Endothelial cell of umbilical vein (primary cell): ENCODE results near the gene NFATC2. TPM values are rescaled to one million over a fixed set of nuclear protein-coding genes. Genes with fewer than 3 reads are reported as not detected.

Source experiments
- BruUV-seq: library from RNA; stranded (reverse); fragments of 400-500 nt; replicated peaks from 2 replicates; lab custom pipeline; 2021; lab: Mats Ljungman, UMichigan
- CTCF ChIA-PET: fragments of 300-600, 350-600 bp; sonication (Branson Sonifier 250); formaldehyde crosslinking; loops from one replicate; lab custom pipeline; 2021; ENCODE audit warnings: antibody characterized with exemption, inconsistent platforms; lab: Charles Lee
- POLR2A ChIA-PET: fragments of 300-600, 350-600 bp; sonication (Branson Sonifier 250); formaldehyde crosslinking; loops from one replicate; lab custom pipeline; 2021; ENCODE audit warnings: antibody characterized with exemption, inconsistent platforms; lab: Charles Lee
- DNase-seq: peaks from one replicate; pipeline ENCODE4 v3.0.0-alpha.2; 2011; ENCODE audit warnings: low read depth, low spot score
- FAIRE-seq: peaks from 2 replicates; lab custom pipeline; 2011; peaks lifted over from hg19 to GRCh38; lab: Jason Lieb, UNC
- H2AFZ ChIP-seq: 2 replicates; pipeline ENCODE4 v1.6.0; 2012; ENCODE audit warnings: low read depth, low read length, control low read depth, inconsistent platforms
- H3K27ac ChIP-seq: 2 replicates; pipeline ENCODE4 v1.5.1; 2011; ENCODE audit warnings: low read depth, mild to moderate bottlenecking, control low read depth, low read length, moderate library complexity; ENCODE audit not compliant: insufficient read depth
- H3K27me3 ChIP-seq, 2 experiments: 2 replicates each; pipeline versions ENCODE4 v1.6.0 to v1.6.1; 2011; ENCODE audit warnings: low read length in 2 of 2, mixed read lengths in 1 of 2; ENCODE audit not compliant: control insufficient read depth in 2 of 2, insufficient read depth in 2 of 2
- H3K36me3 ChIP-seq, 2 experiments: 2 replicates in 1 of 2; 3 replicates in 1 of 2; pipeline ENCODE4 v1.5.1; 2011; ENCODE audit warnings: low read length in 2 of 2, mild to moderate bottlenecking in 1 of 2, moderate library complexity in 1 of 2; ENCODE audit not compliant: control insufficient read depth in 2 of 2, insufficient read depth in 2 of 2; ENCODE audit errors: extremely low read depth in 1 of 2
- H3K4me1 ChIP-seq: 3 replicates; pipeline ENCODE4 v1.5.1; 2011; ENCODE audit warnings: mild to moderate bottlenecking, low read length; ENCODE audit not compliant: control insufficient read depth, insufficient read depth; ENCODE audit errors: extremely low read depth
- H3K4me2 ChIP-seq: 2 replicates; pipeline ENCODE4 v1.6.1; 2011; ENCODE audit warnings: low read length, control low read depth, mixed read lengths; ENCODE audit not compliant: insufficient read depth
- H3K4me3 ChIP-seq, 3 experiments: fragments of 200-600 bp in 1 of 3; sonication (generic), shearing (Covaris generic) in 1 of 3; replicated peaks in 1 of 3; 2 replicates each; pipeline ENCODE4 v1.5.1; 2011 to 2016; ENCODE audit warnings: control low read depth in 3 of 3, low read length in 3 of 3, mild to moderate bottlenecking in 2 of 3, inconsistent platforms in 1 of 3, low read depth in 1 of 3, moderate library complexity in 1 of 3; ENCODE audit not compliant: insufficient read depth in 1 of 3
- H3K79me2 ChIP-seq: 2 replicates; pipeline ENCODE4 v1.6.0; 2012; ENCODE audit warnings: low read length, inconsistent platforms; ENCODE audit not compliant: control insufficient read depth, insufficient read depth
- H3K9ac ChIP-seq: replicated peaks from 2 replicates; pipeline ENCODE3; 2011; ENCODE audit warnings: low read length, control low read depth; ENCODE audit not compliant: insufficient read depth; ENCODE audit errors: extremely low read depth
- H3K9me1 ChIP-seq: replicated peaks from 3 replicates; pipeline ENCODE4 v1.6.0; 2011; ENCODE audit warnings: mild to moderate bottlenecking, low read length; ENCODE audit not compliant: control insufficient read depth, insufficient read depth; ENCODE audit errors: extremely low read depth
- H3K9me3 ChIP-seq: replicated peaks from 2 replicates; pipeline ENCODE4 v1.5.1; 2012; ENCODE audit warnings: low read length, inconsistent platforms; ENCODE audit not compliant: control insufficient read depth, insufficient read depth
- H4K20me1 ChIP-seq: replicated peaks from 2 replicates; pipeline ENCODE3; 2011; ENCODE audit warnings: mild to moderate bottlenecking, low read length; ENCODE audit not compliant: control insufficient read depth, insufficient read depth; ENCODE audit errors: extremely low read depth
- FOS ChIP-seq: IDR thresholded peaks from 2 replicates; pipeline ENCODE4 v1.6.1; 2011; ENCODE audit warnings: mild to moderate bottlenecking, low read length, moderate library complexity, borderline replicate concordance; ENCODE audit not compliant: insufficient read depth
- GATA2 ChIP-seq: IDR thresholded peaks from 2 replicates; pipeline ENCODE4 v1.7.0; 2011; ENCODE audit warnings: low read depth, mild to moderate bottlenecking, moderate library complexity, mixed read lengths, low read length; ENCODE audit not compliant: insufficient read length, insufficient read depth
- JUN ChIP-seq: IDR thresholded peaks from 2 replicates; pipeline ENCODE4 v1.6.1; 2011; ENCODE audit warnings: borderline replicate concordance, low read depth; ENCODE audit not compliant: insufficient read length, insufficient read depth
- MYC ChIP-seq: IDR thresholded peaks from one replicate; pipeline ENCODE4 v1.6.1; 2011; ENCODE audit warnings: mild to moderate bottlenecking, low read depth, low read length
- POLR2A ChIP-seq: IDR thresholded peaks from 2 replicates; pipeline ENCODE4 v1.6.1; 2012; ENCODE audit warnings: low read depth, mild to moderate bottlenecking, control low read depth, low read length
- POLR2AphosphoS5 ChIP-seq: IDR thresholded peaks from 2 replicates; pipeline ENCODE4 v1.6.1; 2012; ENCODE audit warnings: low read depth, mild to moderate bottlenecking, control low read depth, low read length, moderate library complexity; ENCODE audit not compliant: insufficient read depth
- dilution Hi-C: fragments of 300-500 bp; cut with MboI; formaldehyde crosslinking; loops from one replicate; pipeline ENCODE4 v1.15.0; 2019; ENCODE audit warnings: low sequenced_read_pairs; ENCODE audit not compliant: extremely low pct_ligation_motif_present
- intact Hi-C: fragments of 100-400 bp; cut with micrococcal nuclease; formaldehyde crosslinking; loops from one replicate; pipeline ENCODE4 v1.10.0; 2022
- polyA plus RNA-seq, 4 experiments: library from polyadenylated mRNA; depleted of rRNA in 3 of 4; stranded (reverse) in 3 of 4; unstranded in 1 of 4; fragments of >200 nt; gene quantifications; 2 replicates each; pipeline versions ENCODE4 v1.2.1 to v1.2.3, GENCODE V29; 2011 to 2012; ENCODE audit warnings: missing spikeins in 1 of 4
- total RNA-seq: library from RNA; stranded (reverse); gene quantifications from 2 replicates; pipeline ENCODE4 v1.2.3, GENCODE V29; 2021
- TF ChIP-seq, protein P1 (sequence below): IDR thresholded peaks from 2 replicates; pipeline ENCODE4 v1.6.1; 2011; ENCODE audit not compliant: insufficient read depth, insufficient read length
- TF ChIP-seq, protein P2 (sequence below), 2 donors: IDR thresholded peaks; 1 replicate in 1 of 2; 2 replicates in 1 of 2; pipeline ENCODE4 v1.5.1; 2011; ENCODE audit warnings: low read length in 2 of 2, mild to moderate bottlenecking in 2 of 2, moderate library complexity in 2 of 2, control low read depth in 1 of 2, inconsistent platforms in 1 of 2, low read depth in 1 of 2; ENCODE audit not compliant: insufficient read depth in 1 of 2; ENCODE audit errors: extremely low read depth in 1 of 2

NFATC2 gene
- total and polyA plus RNA-seq, 2 donors (not counting 3 experiments of a cell fraction or from before 2014, with no cell fraction given), result 3.1 to 13.0 TPM

- no TSS peak for BruUV-seq
- POLR2A ChIA-PET, result no interaction called here
- Histone ChIP-seq H3K9me1 (no peaks in the 10 kb centered on the region), H3K9ac (no peak overlapping the region), H3K4me2 (no peak overlapping the region), H3K4me3 (no peak overlapping the region), H3K79me2 (no peaks in the 10 kb centered on the region), H3K27ac (no peak overlapping the region), H4K20me1 (no peaks in the 10 kb centered on the region), H3K36me3 (no peaks in the 10 kb centered on the region), H2AFZ (no peak overlapping the region), H3K27me3 (no peaks in the 10 kb centered on the region), H3K4me1 (peaks cover 16% of the 10 kb centered on the region), H3K9me3 (no peaks in the 10 kb centered on the region)
- dilution Hi-C loops (loop anchor here (25.0 kb wide), 1 partner anchor 180 kb away; no protein-coding TSS in a partner anchor), intact Hi-C loops (no loop called here)
- DNase-seq (no peak), FAIRE-seq (no peak)
- TF ChIP-seq JUN (no peak), MYC (no peak), FOS (no peak), POLR2A (no peak), POLR2AphosphoS5 (no peak), GATA2 (no peak)
- TF ChIP-seq, protein P1, sequence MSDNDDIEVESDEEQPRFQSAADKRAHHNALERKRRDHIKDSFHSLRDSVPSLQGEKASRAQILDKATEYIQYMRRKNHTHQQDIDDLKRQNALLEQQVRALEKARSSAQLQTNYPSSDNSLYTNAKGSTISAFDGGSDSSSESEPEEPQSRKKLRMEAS, result no peak
- TF ChIP-seq, protein P2, sequence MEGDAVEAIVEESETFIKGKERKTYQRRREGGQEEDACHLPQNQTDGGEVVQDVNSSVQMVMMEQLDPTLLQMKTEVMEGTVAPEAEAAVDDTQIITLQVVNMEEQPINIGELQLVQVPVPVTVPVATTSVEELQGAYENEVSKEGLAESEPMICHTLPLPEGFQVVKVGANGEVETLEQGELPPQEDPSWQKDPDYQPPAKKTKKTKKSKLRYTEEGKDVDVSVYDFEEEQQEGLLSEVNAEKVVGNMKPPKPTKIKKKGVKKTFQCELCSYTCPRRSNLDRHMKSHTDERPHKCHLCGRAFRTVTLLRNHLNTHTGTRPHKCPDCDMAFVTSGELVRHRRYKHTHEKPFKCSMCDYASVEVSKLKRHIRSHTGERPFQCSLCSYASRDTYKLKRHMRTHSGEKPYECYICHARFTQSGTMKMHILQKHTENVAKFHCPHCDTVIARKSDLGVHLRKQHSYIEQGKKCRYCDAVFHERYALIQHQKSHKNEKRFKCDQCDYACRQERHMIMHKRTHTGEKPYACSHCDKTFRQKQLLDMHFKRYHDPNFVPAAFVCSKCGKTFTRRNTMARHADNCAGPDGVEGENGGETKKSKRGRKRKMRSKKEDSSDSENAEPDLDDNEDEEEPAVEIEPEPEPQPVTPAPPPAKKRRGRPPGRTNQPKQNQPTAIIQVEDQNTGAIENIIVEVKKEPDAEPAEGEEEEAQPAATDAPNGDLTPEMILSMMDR (IDR thresholded peaks at IDR 0.05; ENCODE audit: extremely low read depth in 1 of 2, insufficient read depth in 1 of 2, low read depth in 1 of 2, low read length in 2 of 2), result no peak
- CTCF ChIA-PET, result interaction anchor here (1.3 to 1.6 kb wide), 2 partner anchors 70 to 206 kb away, joined by 3 to 6 read pairs; no protein-coding TSS in a partner anchor
Observed at GRCh38 chr20:51591871-51592270, 49.4 kb upstream of the NFATC2 start.
